ENCODE measurements around the gene OGFOD2.

OGFOD2 gene

DNA sequence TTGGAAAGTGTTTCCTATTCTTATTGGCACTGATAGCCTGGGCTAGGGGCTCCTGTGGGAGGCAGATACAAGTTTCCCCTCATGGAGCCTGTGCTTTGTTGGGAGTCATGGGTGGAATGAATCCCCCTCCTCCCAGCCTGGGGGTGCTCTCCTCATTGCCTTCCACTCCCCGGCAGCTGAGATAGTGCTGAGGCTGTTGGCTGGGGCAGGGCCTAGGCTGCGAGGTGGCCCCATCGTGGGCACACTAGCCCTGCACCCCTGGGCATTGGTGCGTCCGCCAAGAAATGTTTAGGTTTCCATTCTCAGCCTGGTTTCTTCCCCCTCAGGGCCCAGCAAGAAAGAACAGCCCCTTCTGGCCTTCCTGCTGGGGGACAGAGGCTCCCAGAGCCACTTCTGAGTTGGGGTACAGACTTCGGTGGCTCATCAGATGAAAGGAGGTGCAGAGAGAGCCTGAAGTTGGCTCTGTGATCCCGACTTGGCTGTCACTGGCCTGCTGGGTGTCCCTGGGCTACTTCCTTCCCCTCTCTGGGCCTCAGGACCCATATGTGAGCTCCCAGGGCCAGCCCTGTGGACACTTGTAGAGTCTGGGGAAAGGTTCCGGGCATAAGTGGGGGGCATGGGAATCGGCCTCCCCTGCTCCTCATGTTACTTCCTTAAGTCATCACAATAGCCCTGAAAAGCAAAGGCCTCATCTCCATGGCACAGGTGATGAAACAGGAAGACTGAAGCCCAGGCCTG, 2.8 kb downstream of the OGFOD2 start:
- FAIRE-seq, result no peak

DNA sequence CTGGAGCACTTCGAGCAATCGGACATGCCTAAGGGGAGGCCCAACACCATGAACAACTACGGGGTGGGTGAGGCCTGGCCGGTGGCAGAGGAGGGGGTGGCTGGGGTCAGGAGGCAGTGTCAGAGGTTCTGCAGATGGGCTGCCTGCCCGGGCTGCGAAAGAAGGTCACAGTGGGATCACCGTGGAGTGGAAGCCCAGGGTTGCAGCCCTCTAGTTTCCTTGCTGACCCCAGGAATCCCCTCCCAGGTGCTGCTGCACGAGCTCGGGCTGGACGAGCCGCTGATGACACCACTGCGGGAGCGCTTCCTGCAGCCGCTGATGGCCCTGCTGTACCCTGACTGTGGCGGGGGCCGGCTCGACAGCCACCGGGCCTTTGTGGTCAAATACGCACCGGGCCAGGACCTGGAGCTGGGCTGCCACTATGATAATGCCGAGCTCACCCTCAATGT, 3.5 kb downstream of the OGFOD2 start:
- FAIRE-seq, result no peak

DNA sequence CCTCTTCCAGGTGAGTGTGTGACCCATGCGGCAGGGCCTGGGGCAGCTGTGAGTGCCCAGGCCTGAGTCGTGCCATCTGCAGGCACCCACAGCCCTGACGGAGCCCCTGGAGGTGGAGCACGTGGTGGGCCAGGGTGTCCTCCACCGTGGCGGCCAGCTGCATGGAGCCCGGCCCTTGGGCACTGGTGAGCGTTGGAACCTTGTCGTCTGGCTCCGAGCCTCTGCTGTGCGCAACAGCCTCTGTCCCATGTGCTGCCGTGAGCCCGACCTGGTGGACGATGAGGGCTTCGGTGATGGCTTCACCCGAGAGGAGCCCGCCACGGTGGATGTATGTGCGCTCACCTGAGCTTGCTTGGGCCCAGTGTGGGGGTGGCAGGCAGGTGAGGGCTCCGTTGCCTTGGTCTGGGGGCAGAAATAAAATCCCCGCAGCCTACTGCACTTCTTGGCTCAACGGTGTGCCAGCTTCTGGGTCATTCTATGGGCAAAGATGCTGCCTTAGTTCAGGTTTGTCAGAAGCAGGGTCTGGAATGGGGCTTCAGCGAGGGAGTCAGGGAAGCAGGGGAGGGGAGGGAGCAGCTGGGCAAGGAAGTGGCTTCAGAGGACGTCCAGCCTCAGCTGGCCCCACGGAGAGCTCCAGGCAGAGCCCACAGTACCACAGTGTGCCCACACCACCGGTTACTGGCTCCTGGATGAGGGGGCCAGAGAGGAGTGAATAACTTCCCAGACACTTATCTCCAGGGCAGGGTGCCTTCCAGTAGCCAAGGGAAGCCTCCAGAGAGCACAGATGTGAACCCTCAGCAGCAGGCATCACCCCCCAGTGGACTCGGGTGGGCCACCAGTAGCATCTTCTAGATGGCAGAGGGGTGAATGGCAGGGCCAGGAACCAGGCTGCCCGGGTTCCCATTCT, 4.2 kb downstream of the OGFOD2 start:
- no peak for FAIRE-seq

DNA sequence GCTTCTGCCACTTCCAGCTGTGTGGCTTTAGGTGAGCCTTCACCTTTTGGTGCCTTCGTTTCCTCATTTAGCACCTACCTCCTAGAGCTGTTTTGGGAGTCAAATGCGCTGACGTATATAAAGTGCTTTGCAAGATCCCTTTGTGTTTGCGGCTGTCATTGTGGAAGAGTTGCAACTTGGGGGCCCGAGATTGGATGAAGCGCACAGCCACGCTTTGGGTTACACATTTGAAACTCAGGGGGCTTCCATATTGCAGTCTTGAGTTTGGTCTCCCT, 4.8 kb downstream of the OGFOD2 start:
- FAIRE-seq, result no peak

DNA sequence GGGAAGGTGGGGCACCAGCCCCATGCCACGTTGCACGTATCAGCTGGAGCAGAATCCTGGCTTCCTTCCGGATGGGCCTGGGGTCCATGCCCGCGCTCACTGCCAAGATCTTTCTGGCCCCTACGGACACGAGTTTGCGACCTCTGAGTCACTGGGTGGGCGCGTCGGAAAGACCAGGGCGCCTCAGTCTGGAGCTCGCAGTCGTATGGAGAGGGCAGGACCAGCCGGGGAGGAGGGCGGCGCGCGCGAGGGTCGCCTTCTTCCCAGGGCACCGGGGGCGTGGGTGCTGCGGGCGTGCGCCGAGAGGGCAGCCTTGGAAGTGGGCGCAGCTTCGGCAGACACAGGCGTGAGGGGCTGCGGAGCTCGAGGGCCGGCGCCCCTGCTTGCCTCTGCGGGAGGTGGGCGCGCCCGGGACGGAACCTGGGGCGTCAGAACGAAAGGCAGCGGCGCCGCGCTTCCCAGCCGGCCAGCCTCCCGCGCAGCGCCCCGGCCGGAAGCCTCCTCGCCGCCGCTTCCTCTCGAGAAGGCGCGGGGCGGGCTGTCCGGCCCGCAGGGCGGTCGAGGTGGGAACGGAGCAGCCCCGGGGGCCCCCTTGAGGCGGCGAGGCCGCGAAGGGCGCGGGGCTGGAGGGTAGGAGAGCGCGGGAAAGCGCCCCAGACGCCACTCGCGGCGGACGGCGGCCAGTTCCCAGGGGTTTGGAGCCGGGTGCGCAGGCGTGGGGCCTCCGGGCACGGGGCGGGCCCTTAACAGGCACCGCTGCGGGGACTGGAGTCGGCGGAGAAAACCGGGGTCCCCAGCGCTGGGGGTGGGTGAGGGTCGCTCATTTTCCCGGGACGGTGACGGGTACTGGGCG, 5.4 kb downstream of the OGFOD2 start, which contains the start of gene ARL6IP4:
Gene ARL6IP4, plus strand, starts transcription at position 499 of the 853 bp plus-strand sequence. CDS start 459 bp downstream, outside the sequence.
- no peak for FAIRE-seq

DNA sequence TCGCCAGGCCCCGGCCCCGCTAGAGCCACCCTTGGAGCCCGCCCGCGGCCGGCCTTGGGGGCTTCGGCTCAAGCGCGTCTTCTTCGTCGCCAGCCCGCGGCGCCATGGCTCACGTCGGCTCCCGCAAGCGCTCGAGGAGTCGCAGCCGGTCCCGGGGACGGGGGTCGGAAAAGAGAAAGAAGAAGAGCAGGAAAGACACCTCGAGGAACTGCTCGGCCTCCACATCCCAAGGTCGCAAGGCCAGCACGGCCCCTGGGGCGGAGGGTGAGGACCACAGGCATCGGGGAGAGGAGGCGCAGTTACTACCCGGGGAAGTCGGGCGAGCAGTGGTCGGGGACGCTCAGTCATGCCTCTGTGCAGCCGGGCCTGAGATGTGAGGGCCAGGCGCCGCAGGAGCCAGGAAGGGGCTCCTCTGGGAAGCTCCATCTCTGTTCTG, 6.0 kb downstream of the OGFOD2 start:
- FAIRE-seq, result no peak

DNA sequence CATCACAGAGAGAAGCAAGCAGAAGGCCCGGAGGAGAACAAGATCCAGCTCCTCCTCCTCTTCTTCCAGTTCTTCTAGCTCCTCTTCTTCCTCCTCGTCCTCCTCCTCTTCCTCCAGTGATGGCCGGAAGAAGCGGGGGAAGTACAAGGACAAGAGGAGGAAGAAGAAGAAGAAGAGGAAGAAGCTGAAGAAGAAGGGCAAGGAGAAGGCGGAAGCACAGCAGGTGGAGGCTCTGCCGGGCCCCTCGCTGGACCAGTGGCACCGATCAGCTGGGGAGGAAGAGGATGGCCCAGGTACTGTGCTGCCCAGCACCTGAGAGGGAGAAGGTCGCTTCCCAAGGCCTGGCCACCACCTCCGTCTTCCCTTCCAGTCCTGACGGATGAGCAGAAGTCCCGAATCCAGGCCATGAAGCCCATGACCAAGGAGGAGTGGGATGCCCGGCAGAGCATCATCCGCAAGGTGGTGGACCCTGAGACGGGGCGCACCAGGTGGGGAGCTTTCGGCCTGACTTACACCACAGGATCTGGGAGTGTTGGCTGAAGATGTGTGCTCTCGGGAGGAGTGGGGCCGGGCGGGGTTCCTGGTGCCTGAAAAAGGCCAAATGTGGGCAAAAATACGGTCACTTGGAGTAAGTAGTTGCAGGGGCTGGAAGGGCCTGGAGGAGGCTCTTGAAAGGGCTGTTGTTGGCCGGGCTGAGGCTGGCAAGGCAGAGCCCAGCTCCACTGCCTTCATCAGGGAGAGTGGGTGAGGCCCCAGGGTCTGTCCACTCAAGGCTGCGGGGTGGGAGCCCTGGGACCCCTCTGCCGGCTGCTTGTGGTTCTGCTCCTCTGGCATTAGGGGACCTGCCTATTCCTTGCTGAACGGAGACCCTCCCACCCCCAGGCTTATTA, 6.8 kb downstream of the OGFOD2 start:
- no peak for FAIRE-seq

DNA sequence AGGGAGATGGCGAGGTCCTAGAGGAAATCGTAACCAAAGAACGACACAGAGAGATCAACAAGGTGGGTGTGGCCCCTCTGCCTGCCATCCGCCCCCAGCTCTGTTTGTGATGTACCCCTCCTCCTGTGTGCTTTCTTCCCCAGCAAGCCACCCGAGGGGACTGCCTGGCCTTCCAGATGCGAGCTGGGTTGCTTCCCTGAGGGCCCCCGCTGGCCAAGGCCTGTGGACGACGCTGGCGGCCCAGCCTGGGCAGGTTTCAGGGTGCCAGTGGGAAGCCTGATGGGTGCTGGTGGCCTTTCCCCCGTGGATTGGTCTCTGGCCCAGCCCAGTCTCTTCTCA, 7.4 kb downstream of the OGFOD2 start:
- no peak for FAIRE-seq

DNA sequence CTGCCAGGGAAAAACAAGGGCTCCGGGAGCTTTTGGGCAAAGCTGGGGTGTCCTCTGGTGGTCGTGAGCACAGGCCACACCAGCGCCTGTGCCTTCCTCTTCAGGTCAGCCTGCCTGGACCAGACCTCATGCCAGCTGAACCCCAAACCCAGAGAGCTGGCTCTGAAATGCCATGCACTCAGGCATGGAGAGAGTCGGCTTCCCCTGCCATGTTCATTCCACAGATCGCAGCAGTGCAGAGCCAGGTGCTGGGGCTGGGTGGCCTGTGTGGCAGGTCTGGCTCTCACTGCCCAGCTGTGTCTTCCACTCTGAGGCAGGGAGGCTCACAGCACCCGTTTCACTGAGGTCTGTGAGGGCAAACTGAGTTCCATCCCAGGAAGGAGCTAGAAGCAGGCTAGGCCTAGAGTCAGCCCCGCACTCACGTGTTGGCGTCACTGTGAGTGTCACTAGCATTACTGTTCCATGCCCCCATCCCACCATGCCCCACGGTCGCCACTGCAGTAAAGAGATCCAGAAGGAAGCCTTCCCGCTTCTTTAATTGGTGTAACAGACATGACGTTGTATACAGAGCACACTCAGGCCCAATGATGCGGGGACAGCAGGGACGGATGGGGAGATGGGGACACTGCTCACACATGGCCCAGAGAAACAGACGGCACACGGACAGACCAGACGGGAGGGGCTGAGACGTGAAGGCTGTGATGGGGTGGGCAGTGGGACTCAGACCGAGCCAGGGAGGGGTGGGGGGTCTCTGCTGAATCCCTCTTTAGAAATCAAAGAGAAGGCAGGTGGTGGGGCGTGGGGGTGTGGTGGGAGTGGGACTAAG, 8.1 kb downstream of the OGFOD2 start:
- FAIRE-seq, result no peak

DNA sequence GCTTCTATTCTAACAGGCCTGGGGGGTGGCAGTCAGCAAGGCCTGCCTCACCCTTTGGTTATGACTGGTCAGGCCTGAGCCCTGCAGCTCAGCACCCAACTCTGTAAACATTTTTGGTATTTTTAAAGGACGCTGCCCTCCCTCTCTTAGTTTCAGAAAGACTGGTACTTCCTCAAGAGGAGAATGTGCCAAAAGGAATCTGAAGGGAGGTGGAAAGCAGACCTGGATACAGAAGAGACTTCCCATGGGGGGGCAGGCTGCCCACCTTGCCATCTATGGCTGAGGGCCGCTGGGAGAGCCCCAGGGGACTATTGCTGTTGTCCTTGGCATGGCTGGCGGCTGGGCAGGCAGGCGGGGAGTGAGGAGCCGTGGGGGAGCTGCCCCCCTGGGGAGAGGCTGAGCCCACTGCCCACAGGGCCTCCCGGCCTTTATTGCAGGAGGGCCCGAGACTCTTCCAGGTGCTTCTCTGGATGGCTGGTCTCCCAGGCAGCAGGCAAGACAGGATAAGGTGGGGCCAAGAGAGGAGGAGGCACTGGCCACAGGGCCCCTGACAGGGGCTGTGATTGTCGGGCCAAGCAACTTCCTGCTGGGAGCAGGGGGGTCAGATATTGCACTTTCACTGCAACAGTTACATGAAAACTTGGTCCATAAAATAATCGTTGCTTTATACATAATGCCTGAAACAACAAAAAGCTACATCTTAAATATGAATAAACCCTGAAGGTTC, 8.9 kb downstream of the OGFOD2 start:
- FAIRE-seq, result no peak

DNA sequence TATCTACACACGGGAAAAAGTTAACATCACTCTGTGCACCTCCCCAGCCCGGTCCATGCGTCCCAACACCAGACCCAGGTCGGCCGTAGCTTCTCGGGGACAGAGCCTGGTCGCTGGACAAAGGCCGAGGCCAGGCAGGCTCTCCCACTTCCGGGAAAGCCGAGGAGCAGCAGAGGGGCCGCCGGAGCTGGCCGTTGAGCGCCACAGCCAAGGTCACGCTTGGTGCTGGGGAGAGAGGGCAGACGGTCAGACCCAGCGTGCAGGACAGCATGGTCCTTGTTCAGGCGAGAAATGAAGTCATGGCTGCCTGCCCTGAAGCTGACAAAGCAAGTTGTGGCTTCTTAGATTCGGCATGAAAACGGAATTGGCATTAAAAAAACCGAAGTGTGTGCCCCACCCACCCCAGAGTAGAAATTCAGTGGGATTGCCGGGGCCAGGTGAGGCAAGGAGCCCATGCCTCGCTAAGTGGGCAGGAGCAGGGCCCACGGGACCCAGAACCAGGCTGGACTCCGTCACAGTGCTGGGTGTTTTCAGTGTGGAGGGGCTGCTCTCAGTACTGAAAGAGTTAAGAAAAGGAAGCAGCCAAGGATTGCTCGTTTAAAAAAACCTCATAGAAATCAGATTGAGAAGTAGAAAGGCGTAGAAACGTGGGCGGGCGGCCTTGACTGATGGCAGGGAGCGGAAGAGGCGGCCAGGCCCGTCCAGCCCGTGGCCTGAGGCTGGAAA, 9.7 kb downstream of the OGFOD2 start:
- FAIRE-seq, result no peak

DNA sequence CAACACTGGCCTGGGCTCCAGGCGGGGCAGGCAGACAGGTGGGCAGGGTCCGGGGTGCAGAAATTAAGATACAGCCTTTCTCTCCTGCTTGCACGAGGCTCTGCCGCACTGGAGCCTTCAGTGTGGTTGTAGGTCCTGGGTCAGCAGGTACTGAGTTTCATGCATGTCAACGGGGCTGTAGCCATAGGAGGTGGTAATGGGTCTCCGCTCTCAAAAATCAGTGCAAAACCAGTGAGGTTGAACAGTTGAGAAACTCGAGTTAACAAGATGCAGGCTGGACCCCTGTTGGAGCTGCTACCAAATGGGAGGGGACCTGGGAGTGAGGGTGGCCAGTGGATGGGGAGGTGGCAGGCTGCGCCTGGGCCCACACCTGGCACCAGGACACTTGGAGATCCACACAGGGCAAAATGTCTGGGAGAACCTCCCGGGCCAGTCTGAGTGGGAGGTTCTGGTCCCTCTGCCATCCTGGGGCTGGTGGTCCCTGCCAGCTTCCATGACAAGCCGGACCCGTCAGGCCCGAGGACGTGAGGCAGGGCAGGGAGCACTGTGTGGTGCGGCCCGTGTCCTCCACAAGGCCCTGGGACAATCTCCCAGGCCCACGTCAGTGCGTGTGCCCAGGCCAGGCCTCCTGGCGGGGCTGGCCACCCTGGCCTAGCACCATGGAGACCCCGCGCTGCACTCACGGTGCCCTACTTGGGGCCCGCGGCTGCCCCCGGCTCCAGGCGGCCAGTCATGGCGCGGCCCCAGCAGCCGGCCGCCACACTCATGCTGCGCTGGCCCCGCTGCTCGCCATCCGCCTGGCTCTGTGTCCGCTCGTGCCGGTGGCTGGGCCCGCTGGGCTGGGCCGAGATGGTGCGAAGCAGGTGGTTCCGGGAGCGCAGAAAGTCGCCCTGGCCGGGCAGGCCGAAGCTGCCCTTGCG, 10.6 kb downstream of the OGFOD2 start:
- FAIRE-seq, result no peak

DNA sequence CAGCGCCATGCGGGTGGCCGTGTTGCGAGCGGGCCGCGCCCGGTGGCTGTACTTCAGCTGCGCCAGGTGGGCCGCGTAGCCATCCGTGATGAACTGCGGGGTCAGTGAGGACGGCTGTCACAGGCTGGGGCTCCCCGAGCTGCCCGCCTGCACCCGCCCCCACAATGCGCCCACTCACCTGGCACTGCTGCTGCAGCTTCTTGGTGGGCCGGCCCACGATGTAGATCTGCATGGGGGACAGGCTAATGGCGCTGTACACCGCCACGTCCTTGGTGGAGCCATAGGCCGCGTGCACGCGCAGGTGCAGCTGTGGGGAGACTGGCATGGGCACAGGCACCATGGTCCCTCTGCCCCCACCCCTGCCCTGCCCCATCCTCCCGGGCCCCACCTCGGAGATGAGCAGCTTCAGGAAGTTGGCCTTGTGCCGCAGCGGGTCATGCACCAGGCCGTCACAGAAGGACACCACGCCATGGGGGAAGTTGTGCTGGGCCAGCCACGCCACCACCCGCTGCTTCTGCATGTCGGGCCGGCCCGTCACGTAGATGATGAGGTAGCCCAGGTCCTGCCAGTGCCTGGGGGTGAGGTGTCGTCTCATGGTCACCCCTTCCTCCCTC, 11.3 kb downstream of the OGFOD2 start:
- no peak for FAIRE-seq

DNA sequence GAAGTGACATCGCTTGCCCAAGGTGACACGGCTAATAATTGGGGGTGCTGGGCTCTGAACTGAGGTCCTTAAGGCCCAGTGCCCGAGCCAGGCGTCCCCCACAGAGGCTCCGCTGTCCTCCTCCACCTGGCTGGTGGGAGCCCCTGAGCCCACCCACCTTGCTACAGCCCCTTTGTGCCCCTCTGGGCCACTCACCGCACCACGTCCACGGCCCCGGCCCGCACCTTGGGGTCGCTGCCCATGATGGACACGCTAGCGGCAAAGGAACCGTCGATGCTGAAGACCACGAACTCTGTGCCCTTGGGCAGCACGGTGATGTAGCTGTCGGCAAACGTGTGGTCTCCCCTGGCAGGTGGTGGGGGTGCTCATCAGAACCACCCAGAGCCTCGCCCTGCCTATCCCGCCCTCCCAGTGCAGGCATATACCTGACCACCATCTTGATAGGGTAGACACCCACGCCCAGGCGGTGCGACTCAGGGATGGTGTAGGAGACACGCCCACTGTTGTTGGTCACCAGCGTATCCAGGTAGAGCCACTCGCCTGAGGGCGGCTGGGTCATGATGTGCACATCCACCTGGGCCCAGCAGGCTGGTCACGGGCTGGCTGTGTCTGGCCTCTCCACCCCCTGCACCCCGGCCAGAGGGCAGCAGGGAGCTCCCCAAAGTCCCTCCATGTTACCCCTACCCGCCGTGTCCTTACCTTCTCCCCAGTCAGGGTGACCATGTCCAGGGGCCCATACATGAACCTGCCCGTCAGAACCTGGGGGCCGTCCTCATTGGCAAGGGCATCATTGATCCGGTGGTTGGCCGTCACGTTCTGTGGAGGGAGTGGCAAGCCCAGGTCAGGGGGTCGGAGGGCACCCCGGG, 12.3 kb downstream of the OGFOD2 start:
- no peak for FAIRE-seq

DNA sequence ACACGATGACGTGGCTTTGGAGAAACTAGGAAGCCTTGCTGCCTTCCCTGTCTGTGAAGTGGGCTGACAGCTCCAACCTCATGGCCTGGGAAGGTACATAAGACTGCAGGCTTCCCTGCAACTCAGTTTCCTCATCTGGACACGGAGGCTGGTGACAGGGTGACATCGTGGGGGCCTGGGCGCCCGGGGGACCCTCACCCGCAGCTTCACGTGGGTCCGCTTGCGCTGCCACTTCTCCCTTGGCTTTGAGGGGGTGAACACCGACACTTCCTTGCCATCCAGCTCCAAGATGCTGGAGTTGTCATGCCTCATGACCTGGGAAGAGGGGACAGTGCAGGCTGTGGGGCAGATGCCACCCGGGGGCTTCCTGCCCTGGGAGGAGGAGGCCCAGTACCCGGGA, 13.0 kb downstream of the OGFOD2 start:
- no peak for FAIRE-seq

DNA sequence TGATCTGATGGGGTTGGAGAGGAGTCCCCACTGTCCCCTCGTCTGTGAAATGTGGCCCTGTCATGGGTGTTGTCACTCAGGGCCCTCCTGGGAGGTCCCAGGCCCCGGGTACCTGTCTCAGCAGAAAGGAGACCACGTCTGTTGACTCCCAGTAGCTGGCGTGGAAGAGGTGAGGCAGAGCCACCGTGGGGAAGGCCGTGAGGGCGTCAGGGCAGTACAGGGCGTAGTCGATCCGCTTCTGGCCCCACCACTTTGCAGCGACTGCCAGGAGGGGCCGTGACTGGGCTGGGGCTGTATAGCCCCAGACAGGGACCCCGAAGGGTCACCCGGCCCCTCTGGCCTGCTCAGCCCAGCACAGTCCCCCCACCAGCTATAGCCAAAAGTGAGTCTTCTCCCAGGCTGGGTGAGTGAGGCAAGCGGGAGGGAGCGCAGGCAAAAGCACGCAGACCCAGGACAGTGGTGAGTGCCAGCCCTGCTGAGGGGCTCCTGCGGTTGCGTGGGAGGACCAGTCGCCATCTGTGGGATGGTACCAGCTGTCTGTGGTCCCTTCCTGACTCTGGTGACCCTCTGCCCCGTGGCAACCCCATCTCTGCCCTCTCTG, 13.7 kb downstream of the OGFOD2 start:
- no peak for FAIRE-seq

Measured in colon (tissue), 2 donors.